ENCODE data around the gene GIMAP5.

DNA sequence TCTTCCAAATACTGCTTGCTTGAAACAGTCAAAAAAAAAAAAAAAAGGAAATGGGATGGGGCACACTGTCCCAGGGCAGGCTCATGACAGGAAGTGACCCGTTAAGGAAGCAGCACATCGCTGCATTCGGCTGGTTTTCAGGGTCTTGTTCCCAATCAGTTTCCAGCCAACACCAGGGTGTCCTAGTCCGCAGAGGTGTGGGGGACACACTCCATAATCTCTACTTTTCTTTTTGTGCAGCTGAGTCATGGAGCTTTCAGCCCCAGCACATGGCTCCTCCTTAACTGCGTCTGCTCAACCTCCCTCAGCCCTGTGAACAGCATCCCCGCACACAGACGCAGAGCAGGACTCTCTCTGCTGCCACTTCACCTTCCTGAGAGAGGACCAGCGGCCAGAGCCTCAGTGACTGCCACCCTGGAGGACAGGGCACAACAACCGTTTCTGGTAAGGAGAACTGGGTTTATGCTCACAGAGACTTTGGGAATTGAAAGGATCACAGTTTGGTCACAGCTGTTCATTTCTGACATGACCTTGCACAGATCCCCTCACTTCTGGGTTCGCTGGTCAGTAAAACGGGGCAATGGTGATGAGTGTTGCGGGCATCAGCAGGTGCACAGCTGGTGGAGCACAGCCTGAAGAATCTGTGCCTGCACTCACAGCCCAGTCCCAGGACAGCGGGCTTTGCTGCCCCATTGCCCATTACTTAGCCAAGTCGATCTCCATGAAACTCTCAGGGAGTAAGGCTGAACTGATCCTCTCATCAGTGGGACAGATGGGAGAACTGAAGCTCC, at the start of gene GIMAP5:
- TF ChIP-seq YY1 (IDR thresholded peaks at IDR 0.05; ENCODE audit: insufficient read depth, insufficient read length) (no peak), SUZ12 (IDR thresholded peaks at IDR 0.05; ENCODE audit: extremely low read depth, insufficient read depth, insufficient read length) (no peak)

Measured in NT2/D1 (cell line).